NCI-H446 treated with DMSO at 0.1 percent for 48 hours (cell line): Measurements from ENCODE around the gene CCDC127.
"Not testable (repeated sequence)": the region's sequence is repeated elsewhere in the genome, so short reads cannot be mapped to it uniquely, and the experiment has no call there.

Experiments used
- DNase-seq: peaks from one replicate; lab custom pipeline; 2025; lab: John Stamatoyannopoulos, UW

The CCDC127 gene, protein sequence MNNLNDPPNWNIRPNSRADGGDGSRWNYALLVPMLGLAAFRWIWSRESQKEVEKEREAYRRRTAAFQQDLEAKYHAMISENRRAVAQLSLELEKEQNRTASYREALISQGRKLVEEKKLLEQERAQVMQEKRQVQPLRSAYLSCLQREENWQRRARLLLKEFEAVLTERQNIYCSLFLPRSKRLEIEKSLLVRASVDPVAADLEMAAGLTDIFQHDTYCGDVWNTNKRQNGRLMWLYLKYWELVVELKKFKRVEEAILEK

DNA sequence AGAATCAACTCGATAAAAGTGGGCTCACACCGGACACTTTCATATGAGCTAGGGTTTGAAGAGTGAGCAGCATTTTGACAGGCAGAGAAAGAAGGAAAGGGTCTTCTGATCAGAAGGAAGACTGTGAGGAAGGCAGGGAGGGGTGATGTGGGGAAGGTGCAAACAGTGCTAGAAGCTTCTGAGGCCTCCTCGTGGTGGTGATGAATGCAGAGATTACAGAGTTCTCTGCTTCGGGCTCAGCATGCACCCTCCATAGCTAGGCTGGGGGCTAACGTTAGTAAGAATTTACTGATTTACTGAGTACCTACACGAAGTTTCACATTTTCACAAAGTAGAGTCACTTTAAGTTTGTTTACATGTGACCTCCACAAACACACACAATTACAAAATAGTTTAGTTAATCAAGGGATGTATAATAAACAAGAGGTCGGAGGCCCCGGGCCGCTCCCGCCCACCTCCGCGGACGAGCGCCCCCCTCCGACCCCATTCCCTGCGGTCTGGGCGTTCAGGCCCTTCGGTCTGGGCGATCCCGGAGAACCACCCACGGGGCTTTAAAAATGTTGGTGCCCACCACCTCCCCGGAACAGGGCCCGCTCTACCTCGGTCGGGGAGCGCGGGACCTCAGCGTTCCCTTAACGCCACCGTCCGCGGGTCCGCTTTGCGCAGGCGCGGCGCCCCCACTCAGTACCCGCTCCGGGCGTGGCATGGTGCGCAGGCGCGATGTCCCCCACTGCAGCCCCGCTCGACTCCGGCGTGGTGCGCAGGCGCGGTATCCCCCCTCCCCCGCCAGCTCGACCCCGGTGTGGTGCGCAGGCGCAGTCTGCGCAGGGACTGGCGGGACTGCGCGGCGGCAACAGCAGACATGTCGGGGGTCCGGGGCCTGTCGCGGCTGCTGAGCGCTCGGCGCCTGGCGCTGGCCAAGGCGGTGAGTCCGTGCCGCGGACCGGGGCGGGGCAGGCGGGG lies at the start of gene CCDC127, which contains the start of gene SDHA:
Gene CCDC127 (minus strand): TSS at position 660 of the 963 bp plus-strand sequence. CDS start 1,304 bp downstream, outside the sequence.
Gene SDHA (plus strand): TSS at position 827 of the 963 bp plus-strand sequence. CDS start 36 bp downstream, at position 863.
- peak; percentile 89 for DNase-seq

DNA sequence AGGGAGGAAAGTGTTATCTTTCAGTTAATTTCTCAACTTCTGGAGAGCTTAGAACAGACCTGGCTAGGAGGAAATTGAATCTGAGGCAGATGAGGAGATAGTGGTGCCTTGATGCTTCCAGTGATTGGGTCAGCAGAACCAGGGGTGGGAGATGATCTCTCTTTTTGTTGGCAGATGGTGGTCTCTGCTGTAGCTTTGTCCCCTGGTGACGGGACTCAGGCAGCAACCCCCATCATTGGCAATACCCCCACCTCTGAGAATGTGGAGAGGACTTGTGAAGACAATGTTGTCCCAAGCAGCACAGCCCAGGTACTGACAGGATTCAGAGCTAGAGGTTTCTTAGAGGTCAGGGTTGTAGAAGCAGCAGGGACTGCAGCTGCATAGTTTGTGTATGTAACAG lies 49.8 kb upstream of the CCDC127 start:
- DNase-seq, result no peak

DNA sequence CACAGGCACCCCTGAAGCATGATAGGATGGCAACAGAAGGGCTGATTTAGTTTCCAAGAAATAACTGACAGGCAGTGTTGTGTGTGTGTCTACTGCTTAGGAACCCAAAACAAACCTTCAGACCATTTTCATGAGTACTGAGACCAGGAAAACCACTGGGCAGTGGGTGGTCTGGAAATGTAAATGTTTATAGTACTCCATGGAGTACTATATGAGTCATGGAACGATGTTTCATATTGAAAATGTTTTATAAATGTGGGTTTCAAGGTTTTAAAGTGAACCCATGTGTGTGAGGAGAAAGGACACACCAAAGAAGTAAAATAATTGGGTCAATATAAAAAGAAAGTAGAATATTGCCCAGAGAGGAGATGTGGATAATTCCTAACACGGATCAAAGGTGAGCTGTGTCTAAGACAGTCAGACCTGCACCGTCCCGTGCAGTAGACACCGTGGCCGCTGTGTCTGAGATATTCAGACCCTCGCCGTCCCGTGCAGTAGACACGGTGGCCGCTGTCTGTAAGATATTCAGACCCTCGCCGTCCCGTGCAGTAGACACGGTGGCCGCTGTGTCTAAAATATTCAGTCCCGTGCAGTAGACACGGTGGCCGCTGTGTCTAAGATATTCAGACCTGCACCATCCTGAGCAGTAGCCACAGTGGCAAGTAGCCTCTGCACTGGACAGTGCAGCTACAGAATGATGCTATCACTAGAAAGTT lies 48.5 kb upstream of the CCDC127 start:
- DNase-seq, result not testable (repeated sequence)

DNA sequence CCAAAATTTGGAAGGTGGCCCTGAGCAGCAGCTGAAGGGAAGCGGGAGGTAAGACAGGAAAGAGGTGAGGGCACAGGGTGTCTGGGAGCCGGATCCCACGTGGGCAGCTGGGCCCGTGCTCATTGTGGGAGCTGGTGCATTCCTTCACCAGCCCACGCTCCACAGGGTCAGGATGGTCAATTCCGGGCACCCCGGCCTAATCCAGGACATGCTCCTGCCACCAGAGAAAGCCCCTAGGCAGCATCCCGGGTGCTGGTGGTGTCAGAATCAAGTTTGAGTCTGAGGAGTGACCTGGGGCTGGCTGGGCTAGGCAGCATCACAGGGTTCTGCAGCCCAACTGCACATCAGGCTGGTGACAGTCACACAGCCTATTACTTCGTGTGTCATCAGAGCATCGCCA lies 46.4 kb upstream of the CCDC127 start:
- no peak for DNase-seq

DNA sequence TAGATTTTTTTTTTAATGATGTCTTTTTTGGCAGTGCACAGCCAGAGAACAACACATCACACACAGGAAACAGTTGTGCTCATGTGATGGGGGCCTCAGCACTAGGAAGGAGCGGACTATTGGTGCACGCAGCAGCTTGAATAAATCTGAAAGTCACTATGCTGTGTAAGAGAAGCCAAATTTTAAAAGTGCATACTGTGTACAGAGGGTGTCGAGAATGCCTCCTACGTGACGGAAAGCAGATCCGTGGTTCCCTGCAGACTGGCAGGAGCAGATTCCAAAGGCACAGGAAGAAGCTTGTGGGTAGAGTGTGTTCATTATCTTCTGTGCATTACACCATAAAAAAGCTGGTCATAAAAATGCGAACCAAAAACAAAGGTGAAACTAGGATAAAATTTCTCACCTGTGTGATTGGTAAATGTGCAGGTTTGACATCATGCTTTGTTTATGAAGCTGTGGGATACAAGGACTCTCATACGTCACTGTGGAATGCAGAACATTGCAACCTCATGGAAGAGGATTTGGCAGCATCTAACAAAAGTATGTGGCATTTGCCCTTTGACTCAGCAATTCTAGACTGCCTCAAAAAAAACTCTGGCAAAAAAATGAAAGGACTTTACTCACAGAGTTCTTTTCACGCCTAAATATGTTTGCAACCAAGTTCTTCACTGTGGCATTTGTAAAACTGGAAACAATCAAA lies 45.5 kb upstream of the CCDC127 start:
- not testable (repeated sequence) for DNase-seq

DNA sequence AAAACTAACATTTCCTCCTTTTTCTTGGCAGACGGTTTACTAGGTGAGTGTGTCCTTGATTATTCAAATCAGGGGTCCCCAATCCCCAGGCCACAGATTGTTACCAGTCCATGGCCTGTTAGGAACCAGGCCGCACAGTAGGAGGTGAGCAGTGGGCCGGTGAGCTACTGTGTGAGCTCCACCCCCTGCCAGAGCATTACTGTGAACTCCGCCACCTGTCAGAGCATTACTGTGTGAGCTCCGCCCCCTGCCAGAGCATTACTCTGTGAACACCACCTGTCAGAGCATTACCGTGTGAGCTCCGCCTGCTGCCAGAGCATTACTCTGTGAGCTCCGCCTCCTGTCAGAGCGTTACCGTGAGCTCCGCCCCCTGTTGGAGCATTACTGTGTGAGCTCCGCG lies 39.2 kb upstream of the CCDC127 start:
- DNase-seq, result no peak

DNA sequence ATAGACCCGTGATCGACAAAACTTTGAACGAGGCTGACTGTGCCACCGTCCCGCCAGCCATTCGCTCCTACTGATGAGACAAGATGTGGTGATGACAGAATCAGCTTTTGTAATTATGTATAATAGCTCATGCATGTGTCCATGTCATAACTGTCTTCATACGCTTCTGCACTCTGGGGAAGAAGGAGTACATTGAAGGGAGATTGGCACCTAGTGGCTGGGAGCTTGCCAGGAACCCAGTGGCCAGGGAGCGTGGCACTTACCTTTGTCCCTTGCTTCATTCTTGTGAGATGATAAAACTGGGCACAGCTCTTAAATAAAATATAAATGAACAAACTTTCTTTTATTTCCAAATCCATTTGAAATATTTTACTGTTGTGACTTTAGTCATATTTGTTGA lies 38.4 kb upstream of the CCDC127 start:
- DNase-seq, result not testable (repeated sequence)

DNA sequence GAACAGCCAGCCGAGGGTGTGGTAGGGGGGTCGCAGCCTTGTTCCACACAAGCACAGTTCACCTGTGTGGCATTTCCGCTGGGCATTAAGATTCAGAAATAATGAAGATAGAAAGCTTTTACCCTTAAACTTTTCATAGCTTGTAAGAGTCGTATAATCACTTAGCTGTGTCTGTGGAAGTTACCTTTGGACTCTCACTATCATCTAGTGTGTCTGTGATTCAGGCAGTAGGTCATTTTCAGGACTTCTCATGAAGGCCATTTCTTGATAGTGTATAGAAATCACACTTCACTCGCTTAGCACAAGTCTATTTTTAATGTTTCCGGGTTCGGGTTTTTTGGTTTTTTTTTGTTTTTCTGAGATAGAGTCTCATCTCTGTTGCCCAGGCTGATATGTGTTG lies 37.2 kb upstream of the CCDC127 start:
- DNase-seq, result not testable (repeated sequence)

DNA sequence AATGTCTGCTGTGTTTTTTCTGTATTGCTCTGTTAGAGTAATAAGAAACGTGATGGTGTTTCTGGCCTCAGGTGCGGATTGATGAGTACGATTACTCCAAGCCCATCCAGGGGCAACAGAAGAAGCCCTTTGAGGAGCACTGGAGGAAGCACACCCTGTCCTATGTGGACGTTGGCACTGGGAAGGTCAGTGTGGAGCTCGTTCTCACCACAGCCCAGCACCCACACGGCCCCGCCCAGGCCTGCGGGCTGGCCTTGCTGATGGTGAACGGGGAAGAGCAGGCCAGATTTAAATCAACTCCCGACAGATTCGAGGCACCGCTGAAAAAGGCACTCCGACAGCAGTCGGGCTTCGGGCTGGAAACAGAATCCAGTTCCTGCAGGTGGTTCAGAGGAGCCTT lies 36.4 kb upstream of the CCDC127 start:
- not testable (repeated sequence) for DNase-seq

DNA sequence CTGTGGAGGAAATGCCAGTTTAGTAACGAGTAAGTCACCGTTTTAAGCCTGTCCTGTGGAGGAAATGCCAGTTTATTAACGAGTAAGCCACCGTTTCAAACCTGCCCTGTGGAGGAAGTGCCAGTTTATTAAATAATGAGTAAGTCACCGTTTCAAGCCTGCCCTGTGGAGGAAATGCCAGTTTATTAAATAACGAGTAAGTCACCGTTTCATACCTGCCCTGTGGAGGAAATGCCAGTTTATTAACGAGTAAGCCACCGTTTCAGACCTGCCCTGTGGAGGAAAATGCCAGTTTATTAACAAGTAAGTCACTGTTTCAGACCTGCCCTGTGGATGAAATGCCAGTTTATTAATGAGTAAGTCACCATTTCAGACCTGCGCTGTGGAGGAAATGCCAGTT lies 34.6 kb upstream of the CCDC127 start:
- no peak for DNase-seq

DNA sequence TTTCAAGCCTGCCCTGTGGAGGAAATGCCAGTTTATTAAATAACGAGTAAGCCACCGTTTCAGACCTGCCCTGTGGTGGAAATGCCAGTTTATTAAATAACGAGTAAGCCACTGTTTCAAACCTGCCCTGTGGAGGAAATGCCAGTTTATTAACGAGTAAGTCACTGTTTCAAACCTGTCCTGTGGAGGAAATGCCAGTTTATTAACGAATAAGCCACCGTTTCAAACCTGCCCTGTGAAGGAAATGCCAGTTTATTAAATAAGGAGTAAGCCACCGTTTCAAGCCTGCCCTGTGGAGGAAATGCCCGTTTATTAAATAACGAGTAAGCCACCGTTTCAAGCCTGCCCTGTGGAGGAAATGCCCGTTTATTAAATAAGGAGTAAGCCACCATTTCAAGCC lies 34.0 kb upstream of the CCDC127 start:
- not testable (repeated sequence) for DNase-seq

DNA sequence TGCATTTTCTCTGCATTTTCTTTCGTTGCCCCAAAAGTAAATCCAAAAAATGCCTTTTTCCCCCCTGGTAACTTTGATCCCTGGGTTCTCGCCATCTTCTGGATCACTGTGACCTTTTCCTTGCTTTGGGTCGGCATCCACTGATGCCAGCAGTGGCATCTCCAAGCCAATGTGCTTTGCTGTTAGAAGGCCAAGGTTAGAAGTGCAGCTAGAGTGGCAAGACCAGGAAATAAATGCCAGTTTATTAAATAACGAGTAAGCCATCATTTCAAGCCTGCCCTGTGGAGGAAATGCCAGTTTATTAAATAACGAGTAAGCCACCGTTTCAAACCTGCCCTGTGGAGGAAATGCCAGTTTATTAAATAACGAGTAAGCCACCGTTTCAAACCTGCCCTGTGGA lies 33.6 kb upstream of the CCDC127 start:
- DNase-seq, result not testable (repeated sequence)

DNA sequence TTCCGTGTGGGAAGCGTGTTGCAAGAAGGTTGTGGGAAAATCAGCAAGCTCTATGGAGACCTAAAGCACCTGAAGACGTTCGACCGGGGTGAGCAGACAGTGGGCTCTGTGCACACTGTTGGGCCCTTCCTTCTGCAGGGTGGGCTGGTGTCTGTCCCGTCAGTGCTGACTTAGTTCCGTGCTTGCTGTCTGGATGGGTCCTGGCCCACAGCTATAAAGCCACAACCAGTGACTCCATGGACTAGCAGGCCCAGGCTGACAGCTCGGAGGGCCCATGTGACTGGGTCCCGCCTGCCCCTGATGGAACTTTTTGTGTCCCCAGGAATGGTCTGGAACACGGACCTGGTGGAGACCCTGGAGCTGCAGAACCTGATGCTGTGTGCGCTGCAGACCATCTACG lies 33.1 kb upstream of the CCDC127 start:
- not testable (repeated sequence) for DNase-seq

DNA sequence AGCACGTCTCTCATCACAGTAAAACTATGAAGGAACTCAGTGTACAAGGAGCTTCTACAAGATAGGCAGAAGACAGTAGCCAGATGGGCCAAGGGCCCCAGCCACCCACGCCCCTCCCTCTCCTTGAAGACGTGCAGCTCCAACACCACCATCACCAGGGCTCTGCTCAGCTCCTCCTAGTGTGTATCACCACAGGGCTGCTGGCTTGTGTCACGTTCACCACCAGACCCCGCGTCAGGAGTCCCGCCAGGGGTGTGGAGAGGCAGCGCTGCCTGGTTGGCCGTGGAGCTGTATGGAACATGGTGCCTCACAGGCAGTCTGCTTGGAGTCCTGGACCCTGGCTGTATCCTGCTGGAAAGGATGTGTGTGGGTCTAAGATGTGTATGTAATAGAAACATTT lies 32.4 kb upstream of the CCDC127 start:
- not testable (repeated sequence) for DNase-seq

DNA sequence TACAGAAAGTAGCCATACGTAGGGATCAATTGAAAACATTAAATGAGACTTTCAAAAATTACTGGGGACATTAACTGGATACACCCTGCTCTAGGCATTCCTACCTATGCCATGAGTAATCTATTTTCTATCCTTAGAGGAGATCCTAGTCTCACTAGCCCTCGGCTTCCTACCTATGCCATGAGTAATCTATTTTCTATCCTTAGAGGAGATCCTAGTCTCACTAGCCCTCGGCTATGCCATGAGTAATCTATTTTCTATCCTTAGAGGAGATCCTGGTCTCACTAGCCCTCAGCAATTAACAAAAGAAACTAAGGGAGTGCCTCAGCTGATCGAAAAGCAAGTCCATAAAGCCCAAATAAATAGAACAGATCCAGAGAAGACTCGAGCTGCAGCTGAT lies 27.8 kb upstream of the CCDC127 start:
- not testable (repeated sequence) for DNase-seq

DNA sequence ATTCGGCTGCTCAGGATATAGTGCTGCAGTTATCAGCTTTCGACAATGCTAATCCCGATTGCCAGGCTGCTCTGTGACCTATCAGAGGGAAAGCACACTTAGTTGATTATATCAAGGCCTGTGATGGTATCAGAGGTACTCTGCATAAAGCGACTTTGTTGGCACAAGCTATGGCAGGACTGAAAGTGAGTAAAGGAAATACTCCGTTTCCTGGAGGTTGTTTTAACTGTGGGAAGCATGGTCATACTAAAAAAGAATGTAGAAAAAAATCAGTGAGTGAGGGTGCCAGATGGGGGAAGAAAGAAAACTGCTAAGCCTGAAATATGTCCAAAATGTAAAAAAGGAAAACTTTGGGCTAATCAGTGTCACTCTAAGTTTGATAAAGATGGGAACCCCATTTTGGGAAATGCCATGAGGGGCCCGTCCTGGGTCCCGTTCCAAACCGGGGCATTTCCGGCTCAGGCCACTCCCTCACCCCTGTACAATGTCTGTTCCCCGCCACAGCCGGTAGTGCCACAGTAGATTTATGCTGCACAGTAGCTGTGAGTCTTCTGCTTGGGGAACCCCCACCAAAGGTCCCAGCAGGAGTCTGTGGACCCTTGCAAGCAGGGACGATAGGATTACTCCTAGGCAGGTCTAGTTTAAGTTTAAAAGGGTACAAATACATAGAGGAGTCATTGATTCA lies 25.9 kb upstream of the CCDC127 start:
- DNase-seq, result not testable (repeated sequence)

DNA sequence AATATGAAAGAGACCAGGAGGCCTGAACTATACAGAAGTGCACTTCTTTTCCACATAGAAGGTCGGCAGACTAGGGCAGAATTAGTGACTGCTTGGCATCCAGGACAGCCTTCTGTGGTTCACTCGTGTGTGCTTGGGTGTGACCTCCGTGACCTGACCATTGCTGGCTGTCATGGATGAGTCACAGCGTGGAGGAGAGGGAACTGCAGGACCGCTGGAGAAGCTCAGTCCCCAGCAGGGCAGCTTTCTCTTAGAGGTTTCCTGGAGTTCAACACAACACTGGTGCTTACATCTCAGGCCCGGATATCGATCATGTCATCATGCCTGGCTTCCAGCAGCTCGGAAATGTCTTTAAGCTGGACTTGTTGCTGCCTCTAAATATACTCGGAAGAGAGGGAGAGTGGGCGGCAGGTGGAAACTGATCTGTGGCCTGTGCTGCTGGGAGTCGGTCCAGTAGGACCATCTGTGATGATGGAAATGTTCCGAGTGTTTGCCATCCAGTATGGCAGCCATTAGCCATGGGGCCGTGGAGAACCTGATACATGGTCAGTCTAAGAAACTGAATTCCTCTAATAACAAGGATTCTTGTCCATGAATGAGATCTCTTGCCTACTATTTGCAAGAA lies 23.2 kb upstream of the CCDC127 start:
- DNase-seq, result not testable (repeated sequence)

DNA sequence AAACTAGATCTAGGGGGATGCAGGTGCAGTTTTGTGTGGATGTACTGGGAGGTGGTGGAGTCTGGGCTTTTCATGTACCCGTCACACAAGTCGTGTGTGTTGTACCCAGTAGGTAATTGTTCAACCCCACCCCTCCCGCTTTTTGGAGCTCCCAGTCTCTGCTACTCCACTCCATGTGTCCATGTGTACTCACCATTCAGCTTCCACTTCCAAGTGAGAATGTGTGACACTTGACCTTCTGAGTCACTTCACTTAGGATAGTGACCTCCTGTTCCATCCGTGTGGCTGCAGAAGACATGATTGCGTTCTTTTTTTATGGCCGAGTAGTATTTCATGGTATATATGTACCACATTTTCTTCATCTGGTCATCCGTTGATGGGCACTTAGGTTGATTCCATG lies 22.6 kb upstream of the CCDC127 start:
- not testable (repeated sequence) for DNase-seq

DNA sequence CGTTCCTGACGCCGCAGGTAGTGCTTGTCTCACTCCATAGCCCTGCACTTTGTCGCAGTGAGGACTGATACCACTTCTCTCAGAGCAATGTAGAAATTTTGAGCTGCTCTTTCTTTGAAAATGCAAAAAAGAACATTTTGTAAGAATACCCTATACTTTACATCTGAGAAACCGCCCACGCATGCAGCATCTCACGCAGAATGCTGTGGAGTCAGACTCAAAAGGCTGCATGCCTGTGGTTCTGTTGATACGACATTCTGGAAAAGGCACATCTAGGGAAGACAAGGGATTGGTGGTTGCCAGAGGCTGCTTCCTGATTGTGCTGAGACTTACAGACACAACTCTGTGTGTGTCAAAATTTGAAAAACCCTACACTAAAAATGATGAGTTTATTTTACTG lies 20.0 kb upstream of the CCDC127 start:
- not testable (repeated sequence) for DNase-seq

DNA sequence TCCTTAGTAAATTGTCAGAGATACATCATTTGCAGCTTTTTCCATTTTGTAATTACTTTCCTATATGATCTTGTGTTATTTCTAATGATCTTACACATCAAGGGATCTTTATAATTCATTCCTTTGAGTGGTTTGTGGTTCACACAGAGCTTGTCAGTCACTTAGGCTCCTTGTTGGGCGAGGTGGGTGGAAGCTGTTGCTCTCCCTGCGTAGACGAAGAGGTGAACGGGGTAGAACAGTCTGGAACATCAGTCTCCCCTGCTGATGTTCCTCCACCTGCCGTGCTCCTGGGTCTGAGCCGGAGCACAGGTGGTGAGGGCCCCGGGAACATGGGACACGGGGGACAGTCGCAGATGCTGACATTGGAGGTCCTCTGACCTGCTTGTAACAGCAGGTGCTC lies 17.6 kb upstream of the CCDC127 start:
- not testable (repeated sequence) for DNase-seq
